Central memory CD8-positive, alpha-beta T cell (primary cell): Measurements from ENCODE around the gene VILL.

Experiments
- ATAC-seq: fragments of 150-1000 bp; cut with Tn5 transposase; replicated peaks from 2 replicates; pipeline ENCODE4 v1.10.0; 2022; ENCODE audit warnings: mild to moderate bottlenecking, moderate FRiP score, moderate number of reproducible peaks; ENCODE audit not compliant: poor library complexity, severe bottlenecking; ENCODE audit errors: extremely low read depth
- DNase-seq, 2 donors: peaks; one replicate each; pipeline ENCODE4 v3.0.0; 2021; ENCODE audit warnings: low spot score in 2 of 2
- H3K27ac Mint-ChIP-seq: one replicate; pipeline ENCODE4 v1.8.0; 2022; ENCODE audit warnings: low read depth, mild to moderate bottlenecking, moderate library complexity, mixed read lengths
- H3K27me3 Mint-ChIP-seq: one replicate; pipeline ENCODE4 v1.8.0; 2022; ENCODE audit warnings: mixed read lengths
- H3K36me3 Mint-ChIP-seq: one replicate; pipeline ENCODE4 v1.8.0; 2022; ENCODE audit warnings: mild to moderate bottlenecking, moderate library complexity, mixed read lengths; ENCODE audit not compliant: insufficient read depth
- H3K4me1 Mint-ChIP-seq: one replicate; pipeline ENCODE4 v1.8.0; 2022; ENCODE audit warnings: mixed read lengths
- H3K4me3 Mint-ChIP-seq: one replicate; pipeline ENCODE4 v1.8.0; 2022; ENCODE audit warnings: mild to moderate bottlenecking, moderate library complexity, mixed read lengths
- H3K9me3 Mint-ChIP-seq: one replicate; pipeline ENCODE4 v1.8.0; 2022; ENCODE audit warnings: mixed read lengths

Gene VILL

GRCh38 chr3:38001456-38002081 is 11.0 kb downstream of the VILL start:
- Mint-ChIP-seq H3K4me1 (peaks cover 52% of the 10 kb centered on the region), H3K4me3 (no peak overlapping the region), H3K27me3 (no peaks in the 10 kb centered on the region), H3K36me3 (peaks cover 14% of the 10 kb centered on the region), H3K27ac (peak overlapping the region; percentile 19), H3K9me3 (no peaks in the 10 kb centered on the region)
- no peak for ATAC-seq
- no peak for DNase-seq

- no peak for ATAC-seq
- peaks cover 15% of the 10 kb centered on the region for H3K36me3 Mint-ChIP-seq
- no peaks in the 10 kb centered on the region for H3K27me3 Mint-ChIP-seq
- H3K4me1 Mint-ChIP-seq: peaks cover 44% of the 10 kb centered on the region
- H3K4me3 Mint-ChIP-seq: no peak overlapping the region
- no peaks in the 10 kb centered on the region for H3K9me3 Mint-ChIP-seq
- DNase-seq: no peak
- H3K27ac Mint-ChIP-seq: peak overlapping the region; percentile 19
Observed at GRCh38 chr3:38002291-38002876, 11.8 kb downstream of the VILL start.

DNA sequence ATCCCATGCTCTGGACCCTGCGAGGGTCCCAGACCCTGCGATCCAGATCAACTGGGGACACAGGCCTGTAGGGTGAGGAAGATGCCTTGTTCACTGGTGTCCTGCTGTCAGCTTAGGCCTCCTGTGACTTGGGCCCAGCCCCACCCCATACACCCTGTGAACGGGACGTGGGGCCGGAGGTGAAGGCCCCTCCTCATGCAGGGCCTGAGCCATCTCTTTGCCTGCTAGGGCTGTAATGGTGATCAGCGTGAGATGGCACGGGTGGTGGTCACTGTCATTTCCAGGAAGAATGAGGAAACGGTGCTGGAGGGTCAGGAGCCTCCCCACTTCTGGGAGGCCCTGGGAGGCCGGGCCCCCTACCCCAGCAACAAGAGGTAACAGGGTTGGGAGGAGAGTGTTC is 12.4 kb downstream of the VILL start:
- Mint-ChIP-seq H3K9me3 (no peaks in the 10 kb centered on the region), H3K36me3 (peaks cover 15% of the 10 kb centered on the region), H3K27me3 (no peaks in the 10 kb centered on the region), H3K4me1 (peaks cover 42% of the 10 kb centered on the region), H3K27ac (no peak overlapping the region), H3K4me3 (no peak overlapping the region)
- DNase-seq: no peak
- no peak for ATAC-seq

DNA sequence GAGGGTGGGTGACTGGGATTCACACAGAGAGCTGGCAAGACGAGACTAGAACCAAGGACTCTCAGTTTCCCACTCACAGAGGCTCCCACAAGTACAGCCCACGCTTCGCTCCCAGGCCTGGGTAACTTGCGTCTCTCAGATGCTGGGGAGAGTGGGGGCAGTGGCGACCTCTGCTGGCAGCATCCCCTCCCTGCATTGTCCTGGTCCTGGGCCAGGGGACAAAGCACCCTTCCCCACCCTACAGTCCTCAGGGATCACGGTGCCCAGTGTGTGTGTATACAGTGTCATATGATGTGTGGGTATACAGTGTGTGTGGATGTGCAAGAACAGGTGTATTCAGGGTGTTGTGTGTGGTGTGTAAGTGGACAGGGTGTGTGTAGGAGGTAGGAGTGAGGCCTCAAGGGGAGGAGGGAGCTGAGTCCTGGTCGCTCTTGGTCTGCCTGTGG is 12.8 kb downstream of the VILL start:
- H3K36me3 Mint-ChIP-seq: peaks cover 13% of the 10 kb centered on the region
- no peak overlapping the region for H3K4me3 Mint-ChIP-seq
- H3K9me3 Mint-ChIP-seq: no peaks in the 10 kb centered on the region
- no peaks in the 10 kb centered on the region for H3K27me3 Mint-ChIP-seq
- DNase-seq (peak in 1 of 2 donors; percentile 47), ATAC-seq (no peak)
- peaks cover 38% of the 10 kb centered on the region for H3K4me1 Mint-ChIP-seq
- H3K27ac Mint-ChIP-seq: no peak overlapping the region

DNA sequence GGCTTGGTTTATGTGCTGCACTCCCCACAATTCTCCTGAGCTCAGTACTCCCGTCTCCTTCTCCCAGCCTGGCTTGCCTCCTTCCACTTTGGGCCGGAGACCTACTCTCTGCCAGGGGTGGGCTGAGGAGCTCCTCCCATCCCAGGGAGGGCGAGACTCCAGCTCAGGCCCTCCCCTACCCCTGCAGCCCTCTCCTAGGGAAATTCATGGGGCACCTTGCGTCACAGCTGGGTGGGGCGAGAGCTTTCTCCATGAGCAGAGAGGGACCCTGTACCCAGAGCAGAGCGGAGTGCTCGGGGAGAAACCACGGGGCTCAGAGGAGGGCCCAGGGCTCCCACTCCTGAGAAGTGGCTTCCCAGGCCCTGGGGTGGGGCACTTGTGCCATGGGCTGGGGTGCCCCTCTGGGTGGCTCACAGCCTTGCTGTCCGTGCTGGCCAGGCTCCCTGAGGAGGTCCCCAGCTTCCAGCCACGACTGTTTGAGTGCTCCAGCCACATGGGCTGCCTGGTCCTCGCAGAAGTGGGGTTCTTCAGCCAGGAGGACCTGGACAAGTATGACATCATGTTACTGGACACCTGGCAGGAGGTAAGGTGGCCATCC is 13.3 kb downstream of the VILL start:
- ATAC-seq: no peak
- no peaks in the 10 kb centered on the region for H3K27me3 Mint-ChIP-seq
- H3K36me3 Mint-ChIP-seq: peaks cover 10% of the 10 kb centered on the region
- no peak overlapping the region for H3K4me3 Mint-ChIP-seq
- H3K4me1 Mint-ChIP-seq: peaks cover 34% of the 10 kb centered on the region
- no peaks in the 10 kb centered on the region for H3K9me3 Mint-ChIP-seq
- no peak overlapping the region for H3K27ac Mint-ChIP-seq
- no peak for DNase-seq

- H3K27ac Mint-ChIP-seq: peak overlapping the region; percentile 1
- H3K4me1 Mint-ChIP-seq: peaks cover 30% of the 10 kb centered on the region
- no peaks in the 10 kb centered on the region for H3K27me3 Mint-ChIP-seq
- no peaks in the 10 kb centered on the region for H3K9me3 Mint-ChIP-seq
- peak; percentile 47 for ATAC-seq
- H3K36me3 Mint-ChIP-seq: peaks cover 13% of the 10 kb centered on the region
- no peak for DNase-seq
- H3K4me3 Mint-ChIP-seq: no peak overlapping the region
Observed at GRCh38 chr3:38004415-38005075, 14.0 kb downstream of the VILL start.

GRCh38 chr3:38005076-38006020 is 14.8 kb downstream of the VILL start:
- peak overlapping the region; percentile 1 for H3K27ac Mint-ChIP-seq
- peaks cover 30% of the 10 kb centered on the region for H3K4me1 Mint-ChIP-seq
- ATAC-seq (no peak), DNase-seq (no peak)
- no peaks in the 10 kb centered on the region for H3K9me3 Mint-ChIP-seq
- H3K36me3 Mint-ChIP-seq: peaks cover 16% of the 10 kb centered on the region
- no peaks in the 10 kb centered on the region for H3K27me3 Mint-ChIP-seq
- H3K4me3 Mint-ChIP-seq: no peak overlapping the region

DNA sequence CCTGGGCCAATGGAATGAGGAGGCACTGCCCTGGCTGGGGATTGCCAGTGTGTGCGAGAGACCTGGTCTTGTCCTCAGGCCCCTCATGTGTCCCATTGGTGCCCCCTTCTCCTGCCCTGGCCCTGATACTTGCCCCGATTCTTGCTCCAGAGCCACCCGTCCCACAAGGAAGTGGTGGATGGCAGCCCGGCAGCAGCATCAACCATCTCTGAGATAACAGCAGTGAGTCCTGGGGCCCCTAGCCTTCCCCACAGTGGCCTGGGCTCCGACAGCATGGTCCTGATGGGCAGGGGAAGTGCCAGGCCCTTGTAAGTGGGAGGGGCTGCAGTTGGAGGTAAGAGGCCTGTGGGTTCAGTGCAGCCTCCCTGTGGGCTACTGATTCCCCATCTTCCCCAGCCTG is 15.4 kb downstream of the VILL start:
- no peak overlapping the region for H3K4me3 Mint-ChIP-seq
- H3K36me3 Mint-ChIP-seq: peaks cover 17% of the 10 kb centered on the region
- H3K4me1 Mint-ChIP-seq: peaks cover 30% of the 10 kb centered on the region
- no peaks in the 10 kb centered on the region for H3K27me3 Mint-ChIP-seq
- H3K9me3 Mint-ChIP-seq: no peaks in the 10 kb centered on the region
- H3K27ac Mint-ChIP-seq: no peak overlapping the region
- DNase-seq (no peak), ATAC-seq (no peak)

DNA sequence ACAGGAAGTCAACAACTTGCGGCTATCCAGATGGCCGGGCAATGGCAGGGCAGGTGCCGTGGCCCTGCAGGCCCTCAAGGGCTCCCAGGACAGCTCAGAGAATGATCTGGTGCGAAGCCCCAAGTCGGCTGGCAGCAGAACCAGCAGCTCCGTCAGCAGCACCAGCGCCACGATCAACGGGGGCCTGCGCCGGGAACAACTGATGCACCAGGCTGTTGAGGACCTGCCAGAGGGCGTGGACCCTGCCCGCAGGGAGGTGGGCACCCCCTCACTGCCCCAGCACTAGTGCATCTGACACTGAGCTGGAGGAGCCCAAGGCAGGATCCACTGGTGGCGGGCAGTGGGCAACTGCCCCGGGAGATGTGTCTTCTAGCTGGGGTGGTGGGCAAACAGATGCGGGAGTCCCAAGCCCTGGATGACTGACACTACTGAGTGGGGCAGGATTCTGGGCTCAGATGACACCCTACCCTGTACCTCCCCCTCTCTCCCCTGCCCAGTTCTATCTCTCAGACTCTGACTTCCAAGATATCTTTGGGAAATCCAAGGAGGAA is 15.9 kb downstream of the VILL start:
- Mint-ChIP-seq H3K4me1 (peaks cover 30% of the 10 kb centered on the region), H3K9me3 (no peaks in the 10 kb centered on the region), H3K27ac (no peak overlapping the region), H3K36me3 (peaks cover 17% of the 10 kb centered on the region), H3K4me3 (no peak overlapping the region), H3K27me3 (no peaks in the 10 kb centered on the region)
- no peak for ATAC-seq
- DNase-seq: no peak

DNA sequence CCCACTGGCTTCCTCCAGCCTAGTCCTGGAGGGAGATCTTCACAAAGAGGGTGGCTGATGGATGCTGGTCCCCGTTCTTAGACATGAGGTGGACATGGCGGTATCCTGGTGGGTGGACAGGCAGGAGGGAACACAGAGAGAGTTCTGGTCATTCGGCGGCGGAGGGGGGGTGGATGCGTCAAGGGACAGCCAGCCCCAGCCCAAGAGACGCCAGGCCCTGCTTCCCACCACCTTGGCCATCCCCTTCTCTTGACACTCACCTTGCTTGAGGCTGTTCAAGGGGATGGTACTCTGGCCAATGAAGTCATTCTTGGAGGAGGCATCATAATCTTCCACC is 17.1 kb downstream of the VILL start:
- Mint-ChIP-seq H3K27me3 (no peaks in the 10 kb centered on the region), H3K36me3 (peaks cover 17% of the 10 kb centered on the region), H3K4me3 (no peak overlapping the region), H3K27ac (no peak overlapping the region), H3K9me3 (no peaks in the 10 kb centered on the region), H3K4me1 (peaks cover 30% of the 10 kb centered on the region)
- ATAC-seq: no peak
- no peak for DNase-seq

DNA sequence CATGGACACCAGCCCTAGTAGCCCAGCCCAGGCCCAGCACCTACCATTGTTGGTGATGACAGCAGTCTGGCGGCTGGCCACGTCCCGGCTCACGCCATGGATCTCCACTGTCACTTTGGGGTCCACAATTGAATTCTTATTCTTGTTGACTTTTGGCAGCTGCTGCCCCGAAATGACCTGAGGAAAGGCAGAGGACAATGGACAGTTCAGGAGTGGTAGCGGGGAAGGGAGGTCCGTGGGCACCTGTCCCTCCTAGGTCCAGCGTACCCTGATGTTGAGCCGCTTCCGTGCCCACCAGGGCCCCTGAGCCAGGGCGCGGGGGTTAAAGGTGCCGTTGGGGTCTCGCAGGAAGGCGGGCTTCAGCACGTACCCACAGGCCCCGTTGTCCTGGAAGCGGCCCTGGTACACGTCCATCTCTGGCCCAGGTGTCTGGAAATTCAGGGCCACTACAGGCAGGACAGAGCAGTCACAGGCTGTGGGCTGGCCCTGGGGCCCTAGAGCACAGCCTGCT is 17.7 kb downstream of the VILL start:
- H3K27me3 Mint-ChIP-seq: no peaks in the 10 kb centered on the region
- DNase-seq: no peak
- H3K4me1 Mint-ChIP-seq: peaks cover 24% of the 10 kb centered on the region
- H3K9me3 Mint-ChIP-seq: no peaks in the 10 kb centered on the region
- no peak overlapping the region for H3K4me3 Mint-ChIP-seq
- ATAC-seq: no peak
- peaks cover 18% of the 10 kb centered on the region for H3K36me3 Mint-ChIP-seq
- H3K27ac Mint-ChIP-seq: no peak overlapping the region
